ENCODE results near the gene COL9A3.

- TF ChIP-seq CTCF (IDR thresholded peaks at IDR 0.05; ENCODE audit: control extremely low read depth in 1 of 3, insufficient read depth in 1 of 3, low read depth in 1 of 3, low read length in 3 of 3) (no peak), KDM1A (IDR thresholded peaks at IDR 0.05; ENCODE audit: borderline replicate concordance, low read length) (no peak), EZH2 (IDR thresholded peaks at IDR 0.05; ENCODE audit: low read depth, low read length, severe bottlenecking) (no peak), TBP (IDR thresholded peaks at IDR 0.05; ENCODE audit: low read depth, low read length) (no peak), POLR2A (IDR thresholded peaks at IDR 0.05; ENCODE audit: control extremely low read depth in 1 of 2, low read depth in 2 of 2, low read length in 2 of 2) (no peak), CBX5 (IDR thresholded peaks at IDR 0.05; ENCODE audit: low read depth, low read length) (no peak), CREB1 (IDR thresholded peaks at IDR 0.05) (no peak), POLR2AphosphoS5 (IDR thresholded peaks at IDR 0.05; ENCODE audit: low read depth, low read length) (no peak), TEAD4 (IDR thresholded peaks at IDR 0.05; ENCODE audit: low read depth, low read length) (no peak), RAD21 (IDR thresholded peaks at IDR 0.05 in 1 of 2, conservative IDR thresholded peaks at IDR 0.05 in 1 of 2; ENCODE audit: low read depth in 2 of 2, low read length in 2 of 2) (no peak), TAF1 (IDR thresholded peaks at IDR 0.05; ENCODE audit: low read depth, low read length) (no peak), MAX (IDR thresholded peaks at IDR 0.05) (no peak), JUN (IDR thresholded peaks at IDR 0.05; ENCODE audit: low read depth, low read length) (no peak)
These were observed 42.1 kb upstream of the COL9A3 start for GRCh38 chr20:62774762-62775161.

Measured in H1 (cell line).